Stimulated activated CD8-positive, alpha-beta memory T cell treated with anti-CD3 and anti-CD28 coated beads, Interleukin-4, amount 100 ng/mL, for 4 hours (primary cell): Measurements from ENCODE around the gene GSTO2.

Experiments
- DNase-seq, 2 donors: peaks; one replicate each; pipeline ENCODE4 v3.0.0-alpha.2; 2020; ENCODE audit warnings: low read depth in 2 of 2, low spot score in 1 of 2

GSTO2 gene

GRCh38 chr10:104324931-104325330 lies 55.9 kb downstream of the GSTO2 start:
- DNase-seq, result no peak

DNA sequence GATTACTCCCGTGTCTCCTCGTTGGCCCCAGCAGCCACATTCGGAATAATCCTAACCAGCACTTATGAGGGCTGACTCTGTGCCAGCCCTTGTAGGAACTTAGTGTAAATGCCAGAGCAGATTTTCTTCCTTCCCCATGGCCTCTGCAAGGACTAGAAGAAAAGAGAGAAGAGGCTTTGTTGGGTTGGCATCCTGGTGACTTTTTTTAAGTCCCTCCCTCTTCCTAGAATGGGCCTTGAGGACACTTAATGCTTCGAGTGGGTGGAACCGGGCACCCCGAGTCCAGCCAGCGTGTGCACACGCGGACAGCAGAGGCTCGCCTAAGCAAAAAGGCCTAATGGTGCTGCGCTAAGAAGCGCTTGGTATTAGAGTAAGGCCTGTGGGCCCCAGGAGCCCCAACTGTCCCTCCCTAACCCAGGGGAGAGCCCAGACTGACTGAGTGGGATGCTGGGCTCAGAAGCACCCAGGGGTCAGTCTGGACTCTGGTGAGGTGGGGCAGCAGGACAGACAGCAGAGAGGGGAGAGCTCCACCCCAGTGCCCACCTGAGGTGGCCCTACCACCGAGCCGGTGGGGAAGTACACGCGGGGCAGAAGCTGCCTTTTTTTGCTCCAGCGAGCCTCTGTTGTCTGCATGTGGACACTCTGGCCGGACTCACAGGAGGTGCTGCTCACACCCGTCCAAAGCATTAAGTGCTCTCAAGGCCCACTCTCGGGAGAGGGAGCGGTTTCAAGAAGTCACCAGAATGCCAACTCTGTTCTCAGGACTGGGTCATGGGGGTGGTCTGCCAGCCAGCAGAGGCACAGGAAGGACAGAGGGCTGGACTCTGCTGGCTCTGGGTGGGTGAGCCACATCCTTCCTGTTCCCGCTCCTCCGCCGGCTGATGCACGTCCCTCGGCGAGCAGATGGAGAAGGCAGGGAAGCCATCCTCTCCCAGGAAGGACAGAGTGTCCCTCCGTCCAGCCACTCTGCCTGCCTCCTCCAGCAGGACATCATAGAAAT lies 56.8 kb downstream of the GSTO2 start:
- DNase-seq, result no peak

- DNase-seq, result no peak
These were observed 58.1 kb downstream of the GSTO2 start for GRCh38 chr10:104326991-104327610.

GRCh38 chr10:104327745-104328645 lies 59.0 kb downstream of the GSTO2 start:
- DNase-seq, result no peak

DNA sequence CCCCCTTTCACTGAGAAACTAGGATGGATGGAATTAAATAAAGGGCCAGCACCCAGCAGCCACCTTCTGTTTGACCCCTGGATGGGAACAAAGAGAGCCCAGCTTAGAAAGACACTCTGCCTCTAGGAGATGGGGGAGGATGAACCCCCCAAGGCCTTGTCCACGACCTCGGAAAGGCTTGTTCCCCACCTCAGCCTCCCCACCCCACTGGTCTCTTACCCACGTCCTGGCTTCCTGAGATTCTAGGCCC lies 59.6 kb downstream of the GSTO2 start:
- no peak for DNase-seq

DNA sequence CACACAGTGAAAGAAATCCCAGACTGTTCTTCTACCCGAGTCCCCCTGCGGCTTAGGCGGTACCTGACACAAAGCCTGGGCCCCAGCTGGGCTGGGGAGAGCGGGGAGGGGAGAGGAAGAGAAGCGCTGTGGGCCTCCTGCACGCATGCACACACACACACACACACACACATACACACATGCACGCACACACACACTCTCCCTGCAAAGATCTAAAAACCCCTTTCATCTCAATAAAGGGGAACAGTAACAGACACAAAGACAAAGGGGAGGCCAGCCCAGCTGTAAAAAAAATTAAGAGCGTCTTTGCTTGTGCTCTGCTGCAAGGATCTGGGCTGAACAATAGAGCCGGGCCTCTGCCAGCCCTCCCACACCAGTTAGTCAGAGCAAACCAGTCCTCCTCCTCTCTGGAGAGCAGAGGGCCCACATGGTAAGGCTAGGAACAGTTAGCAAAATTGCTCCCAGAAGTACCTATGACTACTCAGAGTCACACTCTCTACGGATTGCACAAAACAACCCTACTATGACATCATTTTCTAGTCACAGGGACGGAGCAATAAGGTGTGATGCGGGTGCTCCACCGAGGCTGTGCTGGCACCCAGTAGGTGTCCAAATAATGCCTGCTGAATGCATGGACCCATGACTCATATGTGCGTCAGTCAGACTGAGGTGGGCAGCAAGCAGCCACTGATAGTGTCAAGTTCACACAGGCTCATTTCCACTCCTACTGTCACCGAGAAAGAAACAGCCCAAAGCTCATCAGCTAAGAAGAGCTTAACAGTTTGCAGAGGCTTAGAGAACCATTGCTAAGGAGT lies 60.1 kb downstream of the GSTO2 start:
- DNase-seq, result peak; percentile 43 to 79

DNA sequence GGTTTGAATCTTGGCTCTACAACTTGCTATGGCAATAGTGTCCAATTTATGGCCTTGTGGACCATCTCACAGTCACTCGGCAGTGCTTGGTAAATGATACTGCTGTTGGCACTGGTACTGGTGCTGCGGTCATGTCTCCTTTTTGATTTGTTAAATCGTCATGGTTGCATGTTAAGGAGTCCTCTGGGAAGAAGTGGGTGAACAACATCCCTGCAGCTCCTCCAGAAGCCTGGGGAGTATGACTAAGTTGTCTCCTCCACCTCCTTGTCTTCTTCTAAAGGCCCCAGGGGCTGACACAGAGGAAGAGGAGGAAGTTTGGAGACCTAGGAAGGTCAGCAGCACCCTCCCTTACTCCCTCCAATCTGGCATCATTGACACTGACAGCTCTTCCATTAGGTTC lies 60.8 kb downstream of the GSTO2 start:
- no peak for DNase-seq

DNA sequence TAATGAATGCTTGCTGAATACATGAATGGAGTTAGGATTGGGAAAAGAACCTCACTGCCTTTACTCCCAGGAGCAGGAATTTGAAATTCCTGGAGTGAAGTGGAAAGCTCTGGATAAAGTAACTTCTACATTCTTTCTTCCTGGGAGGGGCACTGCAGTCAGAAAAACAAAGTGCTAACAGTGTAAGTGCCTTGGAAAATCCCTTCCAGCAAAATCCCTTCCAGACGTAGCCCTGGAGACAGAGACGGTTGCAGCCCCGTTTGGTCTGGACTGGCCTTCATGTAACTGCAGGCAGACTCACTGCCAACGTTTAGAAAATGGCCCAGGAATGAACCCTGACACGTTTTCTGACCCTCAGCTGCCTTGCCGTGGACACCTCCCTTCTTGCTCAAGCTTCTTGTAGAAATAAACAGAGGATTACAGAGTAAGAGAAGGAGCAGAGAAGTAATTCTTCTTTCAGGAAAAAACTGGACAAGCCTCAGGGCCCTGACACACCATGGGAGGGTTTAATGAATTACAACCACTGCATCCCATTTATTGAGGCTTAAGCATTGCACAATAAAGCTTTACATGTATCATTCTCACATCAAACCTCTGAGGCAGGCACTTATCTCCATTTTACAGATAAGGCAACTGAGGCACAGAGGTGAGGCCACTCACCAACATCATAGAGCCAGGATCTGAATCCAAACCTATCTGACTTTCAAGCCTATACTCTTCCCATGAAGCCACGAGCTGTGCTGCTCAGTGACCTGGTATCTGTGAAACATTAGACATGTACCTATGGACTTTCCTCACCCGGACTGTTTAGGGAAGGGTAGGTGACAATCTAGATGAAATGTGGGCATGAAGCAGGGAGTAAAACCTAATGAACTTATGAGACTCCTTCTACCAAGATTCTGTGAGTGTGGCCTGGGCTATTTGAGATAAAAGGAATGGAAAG lies 61.5 kb downstream of the GSTO2 start:
- no peak for DNase-seq

DNA sequence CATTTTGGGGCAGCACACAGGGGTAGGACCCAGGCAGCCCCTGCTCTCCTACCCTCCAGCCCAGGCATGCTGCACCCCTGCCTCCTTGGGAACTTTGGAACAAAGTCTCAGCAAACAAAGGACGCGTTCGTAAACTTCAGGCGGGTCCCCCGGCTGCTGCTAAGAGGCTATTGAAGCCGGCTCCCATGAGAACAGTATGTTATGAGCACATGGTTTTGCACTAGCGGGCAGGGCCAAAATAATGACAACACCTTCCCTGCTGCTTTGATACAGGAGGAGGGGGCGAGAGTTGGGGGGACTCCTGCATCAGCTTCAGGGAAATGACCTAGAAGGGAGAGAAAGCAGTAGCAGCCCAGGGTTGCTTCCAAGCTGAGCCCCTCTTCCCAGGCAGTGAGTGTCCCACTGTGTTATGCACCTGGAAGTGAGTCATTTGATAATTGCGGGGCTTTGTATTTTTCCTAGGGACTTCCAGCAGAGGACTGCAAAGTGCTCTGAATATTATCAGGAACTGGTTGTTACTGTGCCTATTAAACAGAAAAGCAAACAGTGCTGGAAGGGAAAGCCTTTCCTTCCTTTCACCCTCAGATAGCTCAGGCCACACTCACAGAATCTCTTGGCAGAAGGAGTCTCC lies 62.3 kb downstream of the GSTO2 start:
- no peak for DNase-seq

DNA sequence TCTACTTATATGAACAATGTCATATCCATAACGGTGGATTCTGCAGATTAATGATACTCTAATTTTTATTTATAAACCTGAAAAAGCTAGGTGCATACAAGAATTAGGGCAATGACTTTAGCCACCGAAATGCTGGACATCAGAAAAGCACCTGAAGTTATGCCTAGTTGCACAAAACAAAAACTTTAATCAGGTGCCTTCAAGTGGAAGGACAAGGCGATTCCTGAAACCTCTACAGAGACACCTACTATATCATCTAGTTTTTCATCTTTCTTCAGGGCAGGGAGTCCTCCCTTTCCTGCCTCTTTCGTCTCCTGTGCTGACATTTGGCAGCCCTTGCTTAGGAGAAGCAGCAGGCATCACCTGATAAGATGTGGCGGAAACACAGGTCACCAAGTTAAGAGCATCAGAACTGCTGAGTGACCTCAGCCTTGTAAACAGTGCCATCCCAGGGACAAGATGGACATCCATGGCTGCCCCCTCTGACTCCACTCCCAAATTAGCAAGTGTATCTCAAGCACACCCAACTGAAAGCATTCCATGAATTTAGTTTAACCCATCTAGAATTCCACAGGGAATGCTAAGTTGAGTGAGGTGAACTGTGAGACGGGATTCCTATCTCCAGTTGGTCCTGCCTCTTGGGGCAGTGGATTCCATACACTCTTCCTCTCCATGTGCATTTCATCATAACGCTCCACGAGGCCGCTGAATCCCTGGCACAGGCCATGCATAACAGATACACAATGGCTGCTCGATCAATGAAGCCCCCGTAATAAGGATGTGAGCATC lies 63.5 kb downstream of the GSTO2 start:
- DNase-seq, result no peak

DNA sequence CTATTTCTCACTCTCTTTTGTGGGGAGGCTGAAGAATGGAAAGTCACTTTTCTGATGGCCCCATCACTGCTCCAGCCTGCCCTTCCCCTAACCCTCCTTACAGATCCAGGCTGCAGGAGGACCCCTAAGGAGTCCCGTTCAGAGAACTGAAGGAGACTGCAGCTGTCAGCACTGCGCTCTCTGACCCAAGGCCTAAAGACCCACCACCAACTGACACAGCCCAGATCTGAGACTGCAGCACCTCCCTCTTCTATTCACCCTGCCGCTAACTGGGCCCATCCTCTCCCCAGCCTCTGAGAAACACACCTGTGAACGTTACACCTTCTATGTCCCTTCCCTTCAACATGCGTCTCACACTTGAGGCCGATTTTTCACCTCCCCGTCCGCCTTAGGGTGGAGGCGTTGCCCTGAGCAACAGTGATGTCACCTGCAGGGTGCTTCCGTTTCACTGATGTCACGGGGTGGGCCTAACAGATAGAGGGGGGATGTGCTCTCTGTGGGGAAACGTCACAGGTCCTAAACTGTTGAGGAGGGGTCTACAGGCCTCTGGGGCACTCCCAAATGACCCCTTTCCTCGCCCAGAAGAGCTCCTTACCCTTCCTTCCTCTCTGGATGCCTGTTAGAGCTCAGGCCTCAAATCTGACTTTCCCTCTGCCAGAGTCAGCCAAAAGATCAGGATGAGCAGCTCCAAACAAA lies 64.2 kb downstream of the GSTO2 start:
- DNase-seq, result peak; percentile 31 to 62

DNA sequence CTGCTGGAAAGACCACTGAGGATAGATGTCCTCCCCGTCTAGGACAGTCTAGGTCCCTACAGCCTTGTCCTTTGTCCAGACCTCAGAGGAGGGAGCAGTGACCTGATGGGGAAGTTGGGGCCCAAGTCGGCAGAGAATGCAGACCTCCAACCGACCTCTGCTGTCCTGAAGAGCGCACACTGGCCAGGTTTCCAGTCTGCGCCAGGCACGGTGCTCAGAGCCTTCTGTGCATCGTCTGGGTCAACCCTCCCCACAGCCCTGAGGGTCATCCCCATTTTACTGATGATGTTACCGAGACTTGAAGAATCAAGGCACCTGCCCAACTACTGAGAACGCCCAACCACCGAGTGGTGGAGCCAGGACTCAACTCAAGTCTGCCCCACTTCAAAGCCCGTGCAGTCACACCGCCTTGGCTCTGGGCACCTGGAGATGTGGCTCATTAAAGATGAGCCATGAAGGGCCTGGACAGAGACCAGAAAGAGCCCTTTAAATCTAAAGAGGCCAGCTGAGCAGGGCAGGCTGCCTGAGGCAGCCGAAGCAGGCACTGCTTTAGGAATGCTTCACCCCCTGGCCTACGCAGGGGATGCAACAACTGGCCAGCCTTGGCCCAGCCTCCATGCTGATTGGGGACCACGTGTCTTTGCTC lies 64.9 kb downstream of the GSTO2 start:
- DNase-seq, result no peak

DNA sequence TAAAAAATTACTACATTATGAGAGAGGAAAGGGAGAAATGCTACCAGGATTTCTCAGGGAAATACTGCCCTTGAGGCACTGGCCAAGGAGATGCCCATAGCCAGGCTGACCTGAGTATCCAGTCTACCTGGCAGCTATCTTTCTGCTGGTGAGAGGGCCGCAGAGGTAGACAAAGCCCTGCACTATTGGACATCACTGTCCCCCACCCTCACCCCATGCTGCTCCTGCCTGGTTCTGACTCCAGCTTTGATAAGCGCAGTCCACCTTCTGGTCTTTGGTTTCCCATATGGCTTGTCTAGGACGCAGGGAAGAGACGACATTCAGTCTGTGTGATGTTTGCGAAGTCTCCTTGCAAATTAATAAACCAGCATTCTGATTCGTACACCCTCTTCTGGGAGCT lies 65.6 kb downstream of the GSTO2 start:
- DNase-seq, result no peak

DNA sequence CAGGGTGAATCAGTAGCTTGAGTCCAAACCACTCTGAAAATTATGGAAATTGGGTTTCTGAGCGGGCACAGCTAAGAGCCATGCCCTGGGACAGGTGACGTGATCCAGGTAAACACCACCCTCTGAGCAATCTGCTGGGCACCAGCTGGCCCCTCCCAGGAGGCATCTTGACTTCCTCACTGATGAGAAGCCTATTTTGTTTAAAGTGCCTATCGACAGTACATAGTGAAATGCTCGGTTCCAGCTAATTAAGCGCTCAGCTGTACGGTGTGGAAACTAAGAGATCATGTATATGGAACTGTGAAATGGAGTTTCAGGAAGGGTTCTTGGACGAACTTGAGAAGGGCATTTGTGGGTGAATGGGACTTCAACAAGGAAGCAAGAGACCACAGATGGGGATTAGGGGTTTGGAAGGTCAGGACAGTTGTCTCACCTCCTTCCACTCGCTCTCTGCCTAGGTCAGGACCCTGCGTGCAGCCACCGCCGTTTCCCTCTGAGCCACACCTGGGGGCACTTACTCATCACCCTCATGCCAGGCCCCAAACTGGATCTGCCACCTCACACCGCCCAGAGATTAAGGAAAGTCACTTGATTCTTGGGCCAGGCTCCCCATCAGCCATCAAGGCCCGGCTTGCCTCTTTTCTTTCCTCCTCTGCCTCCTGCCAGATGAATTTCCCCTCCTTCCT lies 66.1 kb downstream of the GSTO2 start:
- no peak for DNase-seq

- no peak for DNase-seq
These were observed 68.0 kb downstream of the GSTO2 start for GRCh38 chr10:104336821-104337467.

DNA sequence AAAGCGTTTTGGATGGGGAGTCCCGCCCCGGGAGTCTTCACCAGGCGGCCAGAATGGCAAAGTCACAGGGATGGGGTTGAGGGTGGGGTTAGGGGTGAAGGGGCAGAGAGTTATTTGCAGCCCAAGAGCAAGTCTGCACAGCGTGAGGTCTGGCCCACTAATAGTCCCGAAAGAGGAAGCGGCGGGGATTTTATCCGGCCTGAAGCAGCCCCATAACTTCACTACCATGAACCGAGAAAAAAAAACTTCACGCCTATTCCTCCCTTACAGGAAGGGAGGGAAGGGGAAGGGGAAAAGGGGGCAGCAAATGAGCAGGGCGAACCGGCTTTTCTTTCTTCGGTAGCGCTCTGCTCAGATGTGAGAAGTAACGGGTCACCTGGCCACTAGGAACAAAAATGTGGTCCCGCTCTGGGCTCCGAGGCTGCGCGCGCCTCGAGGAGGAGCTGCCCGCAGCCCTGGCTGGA lies 68.6 kb downstream of the GSTO2 start:
- DNase-seq, result no peak
